H9 (cell line): ENCODE measurements around the gene HOXA2. TPM values are rescaled to one million over a fixed set of nuclear protein-coding genes. Genes with fewer than 3 reads are reported as not detected.

Source experiments
- DNase-seq: peaks from one replicate; pipeline ENCODE4 v3.0.0-alpha.2; 2017
- H2AFZ ChIP-seq: one replicate; pipeline ENCODE4 v1.6.1; 2013; ENCODE audit warnings: mild to moderate bottlenecking, low read length, control low read depth, moderate library complexity
- H2AK5ac ChIP-seq: 2 replicates; pipeline ENCODE4 v1.6.1; 2013; ENCODE audit warnings: low read length, control low read depth, mixed read lengths; ENCODE audit not compliant: insufficient read length
- H2BK120ac ChIP-seq: one replicate; pipeline ENCODE4 v1.6.1; 2013; ENCODE audit warnings: low read depth, mild to moderate bottlenecking, low read length, control low read depth, inconsistent platforms; ENCODE audit not compliant: poor library complexity, severe bottlenecking
- H2BK12ac ChIP-seq: 2 replicates; pipeline ENCODE4 v1.6.1; 2013; ENCODE audit warnings: low read length, control low read depth, mixed read lengths, low read depth; ENCODE audit not compliant: insufficient read length
- H2BK15ac ChIP-seq: 2 replicates; pipeline ENCODE4 v1.6.1; 2013; ENCODE audit warnings: low read depth, low read length, control low read depth
- H2BK20ac ChIP-seq: one replicate; pipeline ENCODE4 v1.6.1; 2013; ENCODE audit warnings: low read depth, mild to moderate bottlenecking, low read length, control low read depth, inconsistent platforms; ENCODE audit not compliant: poor library complexity, severe bottlenecking
- H2BK5ac ChIP-seq: 2 replicates; pipeline ENCODE4 v1.6.1; 2013; ENCODE audit warnings: low read length, control low read depth, mixed read lengths; ENCODE audit not compliant: insufficient read length
- H3K14ac ChIP-seq: 2 replicates; pipeline ENCODE4 v1.6.1; 2013; ENCODE audit warnings: low read length, control low read depth; ENCODE audit not compliant: insufficient read depth
- H3K18ac ChIP-seq: 2 replicates; pipeline ENCODE4 v1.6.1; 2013; ENCODE audit warnings: low read depth, mild to moderate bottlenecking, mixed read lengths, low read length, control low read depth; ENCODE audit not compliant: insufficient read length
- H3K23ac ChIP-seq: 2 replicates; pipeline ENCODE4 v1.6.1; 2013; ENCODE audit warnings: low read length, control low read depth, mixed read lengths, low read depth; ENCODE audit not compliant: insufficient read length
- H3K23me2 ChIP-seq: 2 replicates; pipeline ENCODE4 v1.6.1; 2013; ENCODE audit warnings: low read depth, mild to moderate bottlenecking, mixed read lengths, low read length, control low read depth; ENCODE audit not compliant: insufficient read length, poor library complexity, severe bottlenecking
- H3K27ac ChIP-seq: 2 replicates; pipeline ENCODE4 v1.5.1; 2013; ENCODE audit warnings: low read length, control low read depth, mixed read lengths, low read depth; ENCODE audit not compliant: insufficient read length
- H3K27me3 ChIP-seq: 2 replicates; pipeline ENCODE4 v1.6.1; 2013; ENCODE audit warnings: low read length, control low read depth, inconsistent platforms; ENCODE audit not compliant: insufficient read depth
- H3K4ac ChIP-seq: 2 replicates; pipeline ENCODE4 v1.6.1; 2013; ENCODE audit warnings: low read depth, mild to moderate bottlenecking, control low read depth, inconsistent platforms, low read length, moderate library complexity
- H3K4me1 ChIP-seq: 2 replicates; pipeline ENCODE4 v1.6.1; 2013; ENCODE audit warnings: low read length, control low read depth, inconsistent platforms; ENCODE audit not compliant: insufficient read depth
- H3K4me2 ChIP-seq: 2 replicates; pipeline ENCODE4 v1.6.1; 2013; ENCODE audit warnings: low read length, control low read depth, mixed read lengths; ENCODE audit not compliant: insufficient read length, insufficient read depth
- H3K56ac ChIP-seq: 2 replicates; pipeline ENCODE4 v1.6.1; 2013; ENCODE audit warnings: low read depth, mild to moderate bottlenecking, mixed read lengths, low read length, control low read depth; ENCODE audit not compliant: insufficient read length
- H3K79me1 ChIP-seq: 2 replicates; pipeline ENCODE4 v1.6.1; 2013; ENCODE audit warnings: low read depth, mild to moderate bottlenecking, moderate library complexity, low read length, control low read depth, inconsistent platforms; ENCODE audit not compliant: insufficient read depth, poor library complexity, severe bottlenecking
- H3K79me2 ChIP-seq: 2 replicates; pipeline ENCODE4 v1.6.1; 2013; ENCODE audit warnings: low read length, control low read depth, inconsistent platforms; ENCODE audit not compliant: insufficient read depth
- H3K9ac ChIP-seq: 2 replicates; pipeline ENCODE4 v1.6.1; 2013; ENCODE audit warnings: low read length, control low read depth, mixed read lengths; ENCODE audit not compliant: insufficient read length; ENCODE audit errors: extremely low read depth
- H3K9me3 ChIP-seq: one replicate; pipeline ENCODE4 v1.6.1; 2013; ENCODE audit warnings: low read depth, low read length, inconsistent platforms; ENCODE audit not compliant: control insufficient read depth
- H3T11ph ChIP-seq: one replicate; pipeline ENCODE4 v1.6.1; 2013; ENCODE audit warnings: mild to moderate bottlenecking, low read length, control low read depth, inconsistent platforms
- H4K20me1 ChIP-seq: one replicate; pipeline ENCODE4 v1.6.1; 2013; ENCODE audit not compliant: control insufficient read depth, insufficient read length, insufficient read depth
- H4K5ac ChIP-seq: 2 replicates; pipeline ENCODE4 v1.6.1; 2013; ENCODE audit warnings: low read depth, mild to moderate bottlenecking, mixed read lengths, low read length, control low read depth; ENCODE audit not compliant: insufficient read length
- H4K8ac ChIP-seq: replicated peaks from 2 replicates; pipeline ENCODE4 v1.6.1; 2013; ENCODE audit warnings: low read length, control low read depth, mixed read lengths, low read depth; ENCODE audit not compliant: insufficient read length
- H4K91ac ChIP-seq: 2 replicates; pipeline ENCODE4 v1.6.1; 2013; ENCODE audit warnings: low read depth, mild to moderate bottlenecking, moderate library complexity, mixed read lengths, low read length, control low read depth; ENCODE audit not compliant: insufficient read length
- H3K27ac Mint-ChIP-seq, 3 experiments: 2 replicates in 2 of 3; 3 replicates in 1 of 3; pipeline ENCODE4 v1.8.0; 2020 to 2021; ENCODE audit warnings: mixed read lengths in 3 of 3, mild to moderate bottlenecking in 1 of 3, moderate library complexity in 1 of 3
- H3K27me3 Mint-ChIP-seq: 2 replicates; pipeline ENCODE4 v1.8.0; 2021; ENCODE audit warnings: low read depth, mild to moderate bottlenecking, moderate library complexity, mixed read lengths
- H3K36me3 Mint-ChIP-seq, 3 experiments: 2 replicates in 2 of 3; 3 replicates in 1 of 3; pipeline ENCODE4 v1.8.0; 2020 to 2021; ENCODE audit warnings: low read depth in 3 of 3, mixed read lengths in 3 of 3; ENCODE audit not compliant: insufficient read depth in 1 of 3
- H3K4me1 Mint-ChIP-seq, 2 experiments: 2 replicates each; pipeline ENCODE4 v1.8.0; 2020; ENCODE audit warnings: mixed read lengths in 2 of 2
- H3K4me3 Mint-ChIP-seq, 2 experiments: 2 replicates in 1 of 2; 3 replicates in 1 of 2; pipeline ENCODE4 v1.8.0; 2020 to 2021; ENCODE audit warnings: mild to moderate bottlenecking in 2 of 2, mixed read lengths in 2 of 2, moderate library complexity in 1 of 2
- H3K9me3 Mint-ChIP-seq, 2 experiments: 2 replicates in 1 of 2; 3 replicates in 1 of 2; pipeline ENCODE4 v1.8.0; 2020; ENCODE audit warnings: mild to moderate bottlenecking in 2 of 2, mixed read lengths in 2 of 2, moderate library complexity in 1 of 2
- WGBS: extraction: QIAGEN DNeasy Blood & Tissue Kit; methylation state at CpG from one replicate; pipeline ENCODE4 v1.1.7; 2013; ENCODE audit warnings: missing lambda C conversion rate, low lambda C conversion rate, mixed read lengths; ENCODE audit not compliant: insufficient read length; ENCODE audit errors: extremely low coverage; 5-methylcytosine and 5-hydroxymethylcytosine counted together
- total RNA-seq: library from RNA; stranded (reverse); gene quantifications from 2 replicates; pipeline ENCODE4 v1.2.1, GENCODE V29; 2021
- TF ChIP-seq, protein P1 (sequence below): fragments of 200-600 bp; sonication (generic); conservative IDR thresholded peaks from 3 replicates; pipeline ENCODE4 v1.8.0; 2021; ENCODE audit warnings: antibody characterized with exemption, mild to moderate bottlenecking

HOXA2 gene
- total RNA-seq, 1 experiment from 2014 or later: not detected

DNA sequence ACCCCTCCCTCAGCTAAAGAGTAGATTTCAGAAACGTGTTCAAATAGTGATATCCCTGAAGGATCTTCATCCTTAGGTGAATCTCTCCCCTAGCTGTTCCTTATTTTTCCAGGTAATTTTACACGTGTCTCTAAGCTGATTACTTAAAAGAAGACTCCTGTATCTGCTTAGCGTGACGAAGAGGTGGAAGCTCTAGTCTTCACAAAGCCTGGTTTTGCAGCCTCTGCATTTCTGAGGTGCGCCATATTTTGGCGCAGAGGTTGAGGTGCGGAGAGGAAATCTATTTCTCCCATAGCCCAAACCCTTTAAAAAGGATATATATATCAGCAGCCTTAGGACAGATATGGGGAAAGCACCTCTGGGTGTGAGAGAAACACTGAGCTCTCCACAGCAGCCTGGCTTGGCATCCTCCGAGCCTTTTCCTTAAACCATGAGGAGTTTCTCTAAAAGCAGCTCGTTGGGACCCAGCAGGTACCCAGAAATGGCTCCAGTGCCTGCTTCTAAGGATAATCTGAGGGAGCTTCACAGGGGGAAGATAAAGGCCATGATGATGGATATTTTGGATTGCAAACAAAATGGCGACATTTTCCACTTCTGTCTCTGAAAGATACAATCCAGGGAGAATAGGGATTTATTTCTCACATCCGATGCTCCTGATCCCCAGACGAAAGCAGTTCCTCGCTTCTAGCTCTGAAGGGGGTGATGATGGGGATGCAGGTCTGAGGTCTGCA is 3.0 kb upstream of the HOXA2 start:
- H3K36me3 Mint-ChIP-seq: no peaks in the 10 kb centered on the region; a peak in 1 of 7 replicates
- H3K9ac ChIP-seq: no peak overlapping the region
- peaks cover 100% of the 10 kb centered on the region for H3K27me3 ChIP-seq
- WGBS: no CpG with 5 or more reads among the region's 13 CpGs
- no peaks in the 10 kb centered on the region for H3K23me2 ChIP-seq
- no peak for DNase-seq
- H2BK120ac ChIP-seq: no peak overlapping the region
- no peak overlapping the region for H3K27ac Mint-ChIP-seq
- H3K4me2 ChIP-seq: no peak overlapping the region
- peaks cover 100% of the 10 kb centered on the region for H3K27me3 Mint-ChIP-seq
- H2BK12ac ChIP-seq: no peak overlapping the region
- H3K4ac ChIP-seq: no peak overlapping the region
- H3K9me3 ChIP-seq: no peaks in the 10 kb centered on the region
- H2BK15ac ChIP-seq: no peak overlapping the region
- H2AK5ac ChIP-seq: no peak overlapping the region
- no peak overlapping the region for H3K18ac ChIP-seq
- no peak overlapping the region for H3K27ac ChIP-seq
- H2AFZ ChIP-seq: no peak overlapping the region
- H3K56ac ChIP-seq: no peak overlapping the region
- H3K79me2 ChIP-seq: no peaks in the 10 kb centered on the region
- TF ChIP-seq, protein P1, sequence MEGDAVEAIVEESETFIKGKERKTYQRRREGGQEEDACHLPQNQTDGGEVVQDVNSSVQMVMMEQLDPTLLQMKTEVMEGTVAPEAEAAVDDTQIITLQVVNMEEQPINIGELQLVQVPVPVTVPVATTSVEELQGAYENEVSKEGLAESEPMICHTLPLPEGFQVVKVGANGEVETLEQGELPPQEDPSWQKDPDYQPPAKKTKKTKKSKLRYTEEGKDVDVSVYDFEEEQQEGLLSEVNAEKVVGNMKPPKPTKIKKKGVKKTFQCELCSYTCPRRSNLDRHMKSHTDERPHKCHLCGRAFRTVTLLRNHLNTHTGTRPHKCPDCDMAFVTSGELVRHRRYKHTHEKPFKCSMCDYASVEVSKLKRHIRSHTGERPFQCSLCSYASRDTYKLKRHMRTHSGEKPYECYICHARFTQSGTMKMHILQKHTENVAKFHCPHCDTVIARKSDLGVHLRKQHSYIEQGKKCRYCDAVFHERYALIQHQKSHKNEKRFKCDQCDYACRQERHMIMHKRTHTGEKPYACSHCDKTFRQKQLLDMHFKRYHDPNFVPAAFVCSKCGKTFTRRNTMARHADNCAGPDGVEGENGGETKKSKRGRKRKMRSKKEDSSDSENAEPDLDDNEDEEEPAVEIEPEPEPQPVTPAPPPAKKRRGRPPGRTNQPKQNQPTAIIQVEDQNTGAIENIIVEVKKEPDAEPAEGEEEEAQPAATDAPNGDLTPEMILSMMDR: no peak
- H2BK5ac ChIP-seq: no peak overlapping the region
- no peak overlapping the region for H3K4me3 Mint-ChIP-seq
- H3K4me1 ChIP-seq: no peaks in the 10 kb centered on the region
- H3T11ph ChIP-seq: no peak overlapping the region
- no peak overlapping the region for H4K5ac ChIP-seq
- no peak overlapping the region for H4K8ac ChIP-seq
- H3K9me3 Mint-ChIP-seq: peaks cover 6 to 10% of the 10 kb centered on the region in 2 experiments; a peak in 4 of 5 replicates
- no peak overlapping the region for H3K23ac ChIP-seq
- H3K4me1 Mint-ChIP-seq: peaks cover 13 to 37% of the 10 kb centered on the region in 2 experiments
- H4K20me1 ChIP-seq: peaks cover 2% of the 10 kb centered on the region
- H2BK20ac ChIP-seq: no peak overlapping the region
- no peaks in the 10 kb centered on the region for H3K79me1 ChIP-seq
- no peak overlapping the region for H3K14ac ChIP-seq
- H4K91ac ChIP-seq: no peak overlapping the region
